ENCODE results near the gene SEMA4B.
"Not testable (repeated sequence)": the region's sequence is repeated elsewhere in the genome, so short reads cannot be mapped to it uniquely, and the experiment has no call there.

- not testable (repeated sequence) for TF ChIP-seq CTCF, POLR2A (IDR thresholded peaks at IDR 0.05)
Measured at GRCh38 chr15:90164239-90164638, 36.9 kb upstream of the SEMA4B start.

Data from Peyer's patch (tissue), 4 donors.